HL-60 (cell line): Measurements from ENCODE around the gene LAMA5.

ENCODE experiments used
- DNase-seq, 2 experiments: peaks; one replicate each; pipeline ENCODE4 v3.0.0-alpha.2; 2010 to 2020; ENCODE audit warnings: low read depth in 1 of 2, low spot score in 1 of 2
- H3K27ac ChIP-seq: fragments of 250-450 bp; sonication (Bioruptor Pico); replicated peaks from 2 replicates; pipeline ENCODE4 v1.5.1; 2020; ENCODE audit warnings: mild to moderate bottlenecking, moderate library complexity
- H3K27me3 ChIP-seq: fragments of 250-450 bp; sonication (Bioruptor Pico); 2 replicates; pipeline ENCODE4 v1.5.1; 2021; ENCODE audit warnings: mild to moderate bottlenecking, moderate library complexity; ENCODE audit not compliant: insufficient read depth, poor library complexity, severe bottlenecking
- H3K4me3 ChIP-seq: replicated peaks from 2 replicates; pipeline ENCODE4 v1.5.1; 2011; ENCODE audit warnings: mild to moderate bottlenecking, control low read depth, low read length; ENCODE audit not compliant: insufficient read depth
- GABPA ChIP-seq: IDR thresholded peaks from 2 replicates; pipeline ENCODE4 v1.6.1; 2012; ENCODE audit warnings: low read depth
- POLR2AphosphoS5 ChIP-seq: IDR thresholded peaks from 2 replicates; pipeline ENCODE4 v1.6.1; 2012; ENCODE audit warnings: low read depth
- SPI1 ChIP-seq: IDR thresholded peaks from 2 replicates; pipeline ENCODE4 v1.6.1; 2012; ENCODE audit warnings: low read depth, mild to moderate bottlenecking, borderline replicate concordance
- TF ChIP-seq, protein P1 (sequence below): IDR thresholded peaks from one replicate; pipeline ENCODE4 v1.5.1; 2011; ENCODE audit warnings: low read length, control low read depth, inconsistent platforms; ENCODE audit not compliant: insufficient read depth
- TF ChIP-seq, protein P2 (sequence below): IDR thresholded peaks from 2 replicates; pipeline ENCODE4 v1.6.1; 2012; ENCODE audit warnings: low read depth; ENCODE audit not compliant: insufficient replicate concordance

Gene LAMA5

DNA sequence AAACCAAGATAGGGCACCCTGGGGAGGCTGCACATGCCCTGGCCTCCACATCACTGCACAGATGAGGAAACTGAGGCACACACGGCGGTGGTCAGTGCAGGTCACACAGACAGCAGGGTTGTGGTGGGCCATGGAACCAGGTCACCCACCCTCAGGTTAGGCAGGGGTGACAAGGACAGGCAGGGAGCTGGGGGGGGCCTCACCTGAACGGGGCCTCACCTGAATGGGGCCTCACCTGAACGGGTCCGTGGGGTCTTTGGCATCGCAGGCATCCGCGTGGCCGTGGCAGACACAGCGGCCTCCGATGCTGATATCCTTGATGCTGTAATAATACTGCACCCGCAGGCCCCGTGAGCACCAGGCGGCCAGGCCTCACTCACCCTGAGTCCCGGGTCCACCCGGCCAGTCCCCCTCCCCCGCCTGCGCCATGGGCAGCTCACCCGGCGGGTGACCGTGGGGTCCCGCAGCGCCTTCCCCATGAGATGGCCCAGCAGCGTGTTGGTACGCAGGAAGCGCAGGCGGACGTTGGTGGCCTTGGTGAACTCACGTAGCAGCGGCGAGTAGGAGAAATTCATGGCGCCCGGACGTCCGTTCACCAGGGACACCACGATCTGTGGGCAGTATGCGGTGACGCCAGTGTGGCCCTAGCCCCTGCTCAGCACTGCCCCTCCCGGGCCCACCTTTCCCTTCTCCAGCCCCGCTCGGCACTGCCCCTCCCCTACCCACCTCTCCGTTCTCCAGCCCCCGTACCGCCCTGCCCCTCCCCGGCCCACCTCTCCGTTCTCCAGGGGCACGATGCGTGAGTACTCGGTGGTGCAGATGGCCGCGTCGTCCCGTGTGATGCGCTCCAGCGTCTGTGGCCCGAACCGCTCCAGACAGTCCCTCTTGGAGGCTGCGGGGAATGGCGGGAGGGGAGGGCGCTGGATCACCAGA, 15.4 kb downstream of the LAMA5 start:
- no peak for TF ChIP-seq POLR2AphosphoS5
- TF ChIP-seq, protein P1, sequence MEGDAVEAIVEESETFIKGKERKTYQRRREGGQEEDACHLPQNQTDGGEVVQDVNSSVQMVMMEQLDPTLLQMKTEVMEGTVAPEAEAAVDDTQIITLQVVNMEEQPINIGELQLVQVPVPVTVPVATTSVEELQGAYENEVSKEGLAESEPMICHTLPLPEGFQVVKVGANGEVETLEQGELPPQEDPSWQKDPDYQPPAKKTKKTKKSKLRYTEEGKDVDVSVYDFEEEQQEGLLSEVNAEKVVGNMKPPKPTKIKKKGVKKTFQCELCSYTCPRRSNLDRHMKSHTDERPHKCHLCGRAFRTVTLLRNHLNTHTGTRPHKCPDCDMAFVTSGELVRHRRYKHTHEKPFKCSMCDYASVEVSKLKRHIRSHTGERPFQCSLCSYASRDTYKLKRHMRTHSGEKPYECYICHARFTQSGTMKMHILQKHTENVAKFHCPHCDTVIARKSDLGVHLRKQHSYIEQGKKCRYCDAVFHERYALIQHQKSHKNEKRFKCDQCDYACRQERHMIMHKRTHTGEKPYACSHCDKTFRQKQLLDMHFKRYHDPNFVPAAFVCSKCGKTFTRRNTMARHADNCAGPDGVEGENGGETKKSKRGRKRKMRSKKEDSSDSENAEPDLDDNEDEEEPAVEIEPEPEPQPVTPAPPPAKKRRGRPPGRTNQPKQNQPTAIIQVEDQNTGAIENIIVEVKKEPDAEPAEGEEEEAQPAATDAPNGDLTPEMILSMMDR: no peak
- TF ChIP-seq, protein P2, sequence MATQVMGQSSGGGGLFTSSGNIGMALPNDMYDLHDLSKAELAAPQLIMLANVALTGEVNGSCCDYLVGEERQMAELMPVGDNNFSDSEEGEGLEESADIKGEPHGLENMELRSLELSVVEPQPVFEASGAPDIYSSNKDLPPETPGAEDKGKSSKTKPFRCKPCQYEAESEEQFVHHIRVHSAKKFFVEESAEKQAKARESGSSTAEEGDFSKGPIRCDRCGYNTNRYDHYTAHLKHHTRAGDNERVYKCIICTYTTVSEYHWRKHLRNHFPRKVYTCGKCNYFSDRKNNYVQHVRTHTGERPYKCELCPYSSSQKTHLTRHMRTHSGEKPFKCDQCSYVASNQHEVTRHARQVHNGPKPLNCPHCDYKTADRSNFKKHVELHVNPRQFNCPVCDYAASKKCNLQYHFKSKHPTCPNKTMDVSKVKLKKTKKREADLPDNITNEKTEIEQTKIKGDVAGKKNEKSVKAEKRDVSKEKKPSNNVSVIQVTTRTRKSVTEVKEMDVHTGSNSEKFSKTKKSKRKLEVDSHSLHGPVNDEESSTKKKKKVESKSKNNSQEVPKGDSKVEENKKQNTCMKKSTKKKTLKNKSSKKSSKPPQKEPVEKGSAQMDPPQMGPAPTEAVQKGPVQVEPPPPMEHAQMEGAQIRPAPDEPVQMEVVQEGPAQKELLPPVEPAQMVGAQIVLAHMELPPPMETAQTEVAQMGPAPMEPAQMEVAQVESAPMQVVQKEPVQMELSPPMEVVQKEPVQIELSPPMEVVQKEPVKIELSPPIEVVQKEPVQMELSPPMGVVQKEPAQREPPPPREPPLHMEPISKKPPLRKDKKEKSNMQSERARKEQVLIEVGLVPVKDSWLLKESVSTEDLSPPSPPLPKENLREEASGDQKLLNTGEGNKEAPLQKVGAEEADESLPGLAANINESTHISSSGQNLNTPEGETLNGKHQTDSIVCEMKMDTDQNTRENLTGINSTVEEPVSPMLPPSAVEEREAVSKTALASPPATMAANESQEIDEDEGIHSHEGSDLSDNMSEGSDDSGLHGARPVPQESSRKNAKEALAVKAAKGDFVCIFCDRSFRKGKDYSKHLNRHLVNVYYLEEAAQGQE: no peak
- TF ChIP-seq SPI1: no peak
- no peak for TF ChIP-seq GABPA
- no peak overlapping the region for H3K27ac ChIP-seq
- H3K27me3 ChIP-seq: peaks cover 7% of the 10 kb centered on the region
- no peak for DNase-seq
- no peak overlapping the region for H3K4me3 ChIP-seq

DNA sequence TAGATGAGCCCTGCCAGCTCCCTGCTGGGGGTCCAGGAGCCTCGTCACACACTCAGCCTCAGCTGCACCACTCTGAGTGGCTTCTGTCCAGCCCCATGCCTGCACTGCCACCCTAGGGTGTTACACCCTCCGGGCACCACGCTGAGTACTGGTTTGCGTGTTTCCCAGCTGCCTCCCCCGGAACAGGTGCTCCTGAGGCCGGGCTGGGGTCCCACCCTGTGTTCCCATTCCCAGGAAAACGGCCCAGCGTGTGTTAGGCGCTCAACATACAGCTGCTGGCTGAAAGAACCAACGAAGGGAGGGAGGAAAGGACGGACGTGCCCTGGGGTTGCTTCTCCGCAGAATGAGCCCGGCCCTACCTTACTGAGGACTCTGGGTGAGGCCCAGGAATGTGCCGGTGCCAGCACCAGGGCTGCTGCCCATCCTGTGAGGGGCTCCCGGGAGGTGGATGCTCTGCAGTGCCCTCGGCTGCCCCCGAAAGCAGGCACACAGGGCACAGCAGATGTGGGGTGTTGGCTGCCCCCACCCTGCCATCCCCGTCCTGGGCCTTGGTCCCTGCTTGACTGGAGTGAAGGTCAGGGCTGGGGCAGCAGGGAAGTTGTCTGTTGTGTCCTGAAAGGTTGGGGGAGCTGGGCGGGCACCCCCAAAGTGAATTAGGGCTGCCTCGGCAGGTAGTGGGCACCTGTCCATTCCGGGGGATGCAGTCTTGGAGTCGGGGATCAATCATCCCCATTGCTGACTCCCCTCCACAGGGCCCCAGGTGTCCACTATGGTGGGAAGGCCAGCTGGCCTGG, 16.3 kb downstream of the LAMA5 start:
- Histone ChIP-seq H3K27me3 (no peaks in the 10 kb centered on the region), H3K27ac (no peak overlapping the region), H3K4me3 (no peak overlapping the region)
- no peak for TF ChIP-seq GABPA
- TF ChIP-seq, protein P1: no peak
- no peak for TF ChIP-seq POLR2AphosphoS5
- TF ChIP-seq SPI1: no peak
- TF ChIP-seq, protein P2: no peak
- DNase-seq: no peak

DNA sequence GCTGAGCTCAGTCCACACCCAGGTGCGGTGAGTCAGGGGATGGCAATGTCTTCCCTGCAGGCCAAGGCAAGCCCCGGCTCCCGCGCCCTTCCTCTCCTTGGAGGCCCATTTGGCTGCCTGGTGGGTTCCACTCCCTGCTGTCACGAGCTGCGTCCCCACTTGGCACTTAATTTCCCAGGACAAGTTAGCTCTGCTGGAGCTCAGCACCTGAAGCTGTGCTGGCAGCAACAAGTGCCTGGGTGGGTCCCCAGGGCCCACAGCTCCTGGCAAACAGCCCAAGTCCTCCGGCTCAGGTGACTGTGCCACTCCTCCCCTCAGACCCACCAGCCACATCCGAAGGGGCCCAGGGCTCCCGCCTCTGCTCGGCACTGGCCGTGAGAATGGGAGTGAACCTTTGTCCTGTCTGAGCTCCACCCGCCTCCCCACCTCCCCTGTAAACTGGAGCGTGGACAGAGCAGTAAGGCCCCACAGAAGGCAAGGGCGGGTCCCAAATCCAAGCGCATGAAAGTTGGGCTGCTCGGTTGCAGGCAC, 16.9 kb downstream of the LAMA5 start:
- DNase-seq: no peak
- Histone ChIP-seq H3K27ac (no peak overlapping the region), H3K27me3 (no peaks in the 10 kb centered on the region), H3K4me3 (no peak overlapping the region)
- no peak for TF ChIP-seq GABPA
- TF ChIP-seq, protein P1: no peak
- no peak for TF ChIP-seq SPI1
- no peak for TF ChIP-seq POLR2AphosphoS5
- TF ChIP-seq, protein P2: no peak
